AG08396 (cell line): ENCODE data around the gene SCAANT1.

ENCODE experiments used
- DNase-seq: peaks from one replicate; pipeline ENCODE4 v3.0.0; 2012; ENCODE audit warnings: low spot score, mixed read lengths

Gene SCAANT1

GRCh38 chr3:63863150-63864007 is 48.8 kb downstream of the SCAANT1 start, which contains the start of the genes ATXN7 and THOC7:
Gene ATXN7 (plus strand): TSS chr3:63863867. CDS start chr3:63912599, 48,732 bp downstream.
Gene THOC7 (minus strand): TSS chr3:63863805. CDS start chr3:63863790, 15 bp downstream.
- DNase-seq: peak; percentile 88

GRCh38 chr3:63862804-63863149 is 49.4 kb downstream of the SCAANT1 start:
- DNase-seq: no peak
